Measurements from ENCODE around the gene CFAP251. TPM values are rescaled to one million over a fixed set of nuclear protein-coding genes. Genes with fewer than 3 reads are reported as not detected.

Gene CFAP251
- total RNA-seq, 1 experiment from 2014 or later = 2.6 TPM

DNA sequence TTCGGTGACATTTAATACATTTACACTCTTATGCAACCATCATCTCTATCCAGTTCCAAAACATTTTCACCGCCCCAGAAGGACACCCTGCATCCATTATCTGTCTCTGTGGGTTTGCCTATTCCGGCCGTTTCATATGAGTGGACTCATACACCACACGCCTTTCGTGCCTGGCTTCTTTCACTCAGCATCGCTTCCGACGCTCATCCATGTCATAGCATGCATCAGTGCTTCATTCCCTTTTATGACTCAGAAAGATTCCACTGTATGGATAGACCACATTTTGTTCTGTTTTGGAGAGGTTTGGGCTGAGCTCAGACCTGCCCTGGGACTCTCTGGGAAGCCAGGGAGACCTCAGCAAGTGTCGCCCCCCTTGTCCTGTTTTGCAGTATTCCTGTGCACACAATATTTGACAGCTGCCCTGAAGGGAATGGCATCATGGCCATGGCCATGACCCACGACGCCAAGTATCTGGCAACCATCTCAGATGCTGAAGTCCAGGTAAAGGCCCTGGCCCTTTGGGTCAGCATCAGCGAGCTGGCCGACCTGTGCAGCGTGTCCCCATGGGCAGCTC lies 23.8 kb downstream of the CFAP251 start:
- no peaks in the 10 kb centered on the region for H3K79me2 ChIP-seq (ENCODE audit: insufficient read depth, low read length)
- ATAC-seq = no peak
- H2AFZ ChIP-seq (ENCODE audit: low read depth, low read length, poor library complexity, severe bottlenecking) = no peak overlapping the region
- no peak overlapping the region for H3K27ac ChIP-seq (ENCODE audit: low read depth, low read length)
- no peaks in the 10 kb centered on the region for H3K4me1 ChIP-seq (ENCODE audit: control insufficient read depth in 1 of 2, insufficient read depth in 2 of 2, low read length in 2 of 2)
- no peak for DNase-seq (ENCODE audit: low read depth, low spot score)
- TF ChIP-seq ATF3 (IDR thresholded peaks at IDR 0.05) = no peak
- ChIA-PET RAD21 (ENCODE audit: low non-redundant PET in 1 of 2, low total read pairs in 2 of 2, uncharacterized antibody in 2 of 2, unreplicated experiment in 2 of 2) (no interaction called here), CTCF (no interaction called here), POLR2A (no interaction called here)
- H3K9me3 ChIP-seq (ENCODE audit: control insufficient read depth in 1 of 2, insufficient read depth in 1 of 2, low read depth in 1 of 2, low read length in 2 of 2) = no peaks in the 10 kb centered on the region
- H3K4me2 ChIP-seq (ENCODE audit: low read length) = no peak overlapping the region
- H3K9ac ChIP-seq (ENCODE audit: low read length) = no peak overlapping the region
- H4K20me1 ChIP-seq (ENCODE audit: insufficient read depth) = no peaks in the 10 kb centered on the region
- no TSS peak for BruUV-seq (replicated peaks)
- H3K9me2 ChIP-seq (ENCODE audit: insufficient read depth) = no peaks in the 10 kb centered on the region
- no peaks in the 10 kb centered on the region for H3K36me3 ChIP-seq (ENCODE audit: control insufficient read depth in 1 of 2, insufficient read depth in 2 of 2, low read length in 2 of 2)
- H3K27me3 ChIP-seq (ENCODE audit: insufficient read depth, low read length) = no peaks in the 10 kb centered on the region
- intact Hi-C loops (cut with micrococcal nuclease) = no loop called here
- H3K4me3 ChIP-seq (replicated peaks in 1 of 2; ENCODE audit: low read depth in 1 of 2, low read length in 2 of 2) = no peak overlapping the region

- Histone ChIP-seq H3K4me3 (replicated peaks in 1 of 2; ENCODE audit: low read depth in 1 of 2, low read length in 2 of 2) (no peak overlapping the region), H3K27me3 (ENCODE audit: insufficient read depth, low read length) (no peaks in the 10 kb centered on the region), H3K9ac (ENCODE audit: low read length) (no peak overlapping the region), H3K27ac (ENCODE audit: low read depth, low read length) (no peak overlapping the region), H3K79me2 (ENCODE audit: insufficient read depth, low read length) (no peaks in the 10 kb centered on the region), H3K36me3 (ENCODE audit: control insufficient read depth in 1 of 2, insufficient read depth in 2 of 2, low read length in 2 of 2) (no peaks in the 10 kb centered on the region), H3K4me2 (ENCODE audit: low read length) (no peak overlapping the region), H3K4me1 (ENCODE audit: control insufficient read depth in 1 of 2, insufficient read depth in 2 of 2, low read length in 2 of 2) (no peaks in the 10 kb centered on the region), H3K9me2 (ENCODE audit: insufficient read depth) (no peaks in the 10 kb centered on the region), H3K9me3 (ENCODE audit: control insufficient read depth in 1 of 2, insufficient read depth in 1 of 2, low read depth in 1 of 2, low read length in 2 of 2) (no peaks in the 10 kb centered on the region), H4K20me1 (ENCODE audit: insufficient read depth) (no peaks in the 10 kb centered on the region), H2AFZ (ENCODE audit: low read depth, low read length, poor library complexity, severe bottlenecking) (no peak overlapping the region)
- no peak for DNase-seq (ENCODE audit: low read depth, low spot score)
- intact Hi-C loops (cut with micrococcal nuclease) = no loop called here
- POLR2A ChIA-PET = no interaction called here
- ATAC-seq = no peak
- CTCF ChIA-PET = no interaction called here
- no TSS peak for BruUV-seq (replicated peaks)
- RAD21 ChIA-PET (ENCODE audit: low non-redundant PET in 1 of 2, low total read pairs in 2 of 2, uncharacterized antibody in 2 of 2, unreplicated experiment in 2 of 2) = no interaction called here
- no peak for TF ChIP-seq EZH2phosphoT487 (IDR thresholded peaks at IDR 0.05; ENCODE audit: borderline replicate concordance)
- no peak for TF ChIP-seq REST (IDR thresholded peaks at IDR 0.05; ENCODE audit: low read depth)
- no peak for TF ChIP-seq ZNF274 (IDR thresholded peaks at IDR 0.05; ENCODE audit: low read depth, low read length)
- no peak for TF ChIP-seq EGR1 (IDR thresholded peaks at IDR 0.05; ENCODE audit: low read depth)
- TF ChIP-seq TCF7L2 (IDR thresholded peaks at IDR 0.05; ENCODE audit: borderline replicate concordance, extremely low read depth, insufficient read depth, insufficient read length) = no peak
- no peak for TF ChIP-seq RAD21 (IDR thresholded peaks at IDR 0.05; ENCODE audit: low read depth)
- TF ChIP-seq EZH2 (IDR thresholded peaks at IDR 0.05) = no peak
- TF ChIP-seq POLR2AphosphoS5 (IDR thresholded peaks at IDR 0.05; ENCODE audit: low read depth, low read length) = no peak
- TF ChIP-seq POLR2A (IDR thresholded peaks at IDR 0.05; ENCODE audit: borderline replicate concordance, extremely low read depth, insufficient read depth, insufficient read length) = no peak
- TF ChIP-seq ATF3 (IDR thresholded peaks at IDR 0.05) = no peak
- no peak for TF ChIP-seq CTCF (IDR thresholded peaks at IDR 0.05 in 2 of 3, conservative IDR thresholded peaks at IDR 0.05 in 1 of 3; ENCODE audit: borderline replicate concordance in 1 of 3, insufficient read depth in 1 of 3, low read depth in 2 of 3, low read length in 2 of 3)
- TF ChIP-seq YY1 (IDR thresholded peaks at IDR 0.05; ENCODE audit: extremely low read depth, insufficient replicate concordance, low read depth, low read length) = no peak
Measured at GRCh38 chr12:121943926-121944325, 25.5 kb downstream of the CFAP251 start.

Measured in HCT116 (cell line).